Upper lobe of right lung (tissue), 1 donor: Measurements from ENCODE around the gene CYP2S1. TPM values are rescaled to one million over a fixed set of nuclear protein-coding genes. Genes with fewer than 3 reads are reported as not detected.
A peak's percentile ranks its signal among the peaks of the same experiment; 100 is the strongest.

ENCODE experiments used
- ATAC-seq: fragments of 200-7000 bp; cut with Tn5 transposase; one replicate; pipeline ENCODE4 v1.9.1; 2020; ENCODE audit warnings: mild to moderate bottlenecking, moderate library complexity
- DNase-seq: peaks from one replicate; pipeline ENCODE4 v3.0.0-alpha.2; 2020
- H3K27ac ChIP-seq: fragments of 200-600 bp; one replicate; pipeline ENCODE4 v1.8.0; 2022
- H3K27me3 ChIP-seq: fragments of 200-600 bp; one replicate; pipeline ENCODE4 v1.8.0; 2022; ENCODE audit warnings: mild to moderate bottlenecking
- H3K36me3 ChIP-seq: fragments of 200-600 bp; one replicate; pipeline ENCODE4 v1.8.0; 2022
- H3K4me1 ChIP-seq: fragments of 200-600 bp; one replicate; pipeline ENCODE4 v1.8.0; 2022
- H3K4me3 ChIP-seq: fragments of 200-600 bp; one replicate; pipeline ENCODE4 v1.8.0; 2022; ENCODE audit warnings: mild to moderate bottlenecking
- H3K9me3 ChIP-seq: fragments of 200-600 bp; one replicate; pipeline ENCODE4 v1.8.0; 2022
- intact Hi-C: fragments of 100-400 bp; cut with DNase I; formaldehyde crosslinking; loops from one replicate; pipeline ENCODE4 v1.11.0; 2022
- total RNA-seq: library from RNA; stranded (reverse); fragmentation: NEBNext Ultra II Directional; extraction: Animal tissue kit (Norgen Biotek cat#: 25700); gene quantifications from one replicate; pipeline ENCODE4 v1.2.1, GENCODE V29; 2021
- TF ChIP-seq, protein P1 (sequence below): fragments of 200-600 bp; IDR thresholded peaks from one replicate; pipeline ENCODE4 v1.8.0; 2022; ENCODE audit warnings: antibody characterized with exemption
- donor health status: DM: no; HTN: yes; CAD: no; lungs with severe emphysema.

Gene CYP2S1
- total RNA-seq, 1 donor from 2014 or later, result 11.1 TPM

DNA sequence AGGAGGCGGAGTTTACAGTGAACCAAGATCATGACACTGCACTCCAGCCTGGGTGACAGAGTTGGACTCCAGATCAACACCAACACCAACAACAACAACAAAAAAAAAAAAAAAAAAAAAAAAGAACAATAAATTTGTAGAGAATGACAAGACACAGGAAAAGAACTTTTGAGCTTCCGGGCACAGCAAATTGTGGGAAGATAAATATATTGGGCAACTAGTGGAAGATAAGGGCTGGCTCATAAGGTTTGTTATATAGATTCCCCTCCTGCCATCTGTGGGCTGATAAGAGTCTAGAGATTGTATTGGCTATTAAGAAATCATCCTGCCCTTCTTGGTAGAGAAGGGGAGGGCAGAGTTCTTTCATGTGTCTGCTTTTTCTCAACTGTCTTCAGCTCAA is 33.1 kb upstream of the CYP2S1 start:
- H3K27ac ChIP-seq, result no peak overlapping the region
- no peaks in the 10 kb centered on the region for H3K27me3 ChIP-seq
- ATAC-seq, result no peak
- TF ChIP-seq, protein P1, sequence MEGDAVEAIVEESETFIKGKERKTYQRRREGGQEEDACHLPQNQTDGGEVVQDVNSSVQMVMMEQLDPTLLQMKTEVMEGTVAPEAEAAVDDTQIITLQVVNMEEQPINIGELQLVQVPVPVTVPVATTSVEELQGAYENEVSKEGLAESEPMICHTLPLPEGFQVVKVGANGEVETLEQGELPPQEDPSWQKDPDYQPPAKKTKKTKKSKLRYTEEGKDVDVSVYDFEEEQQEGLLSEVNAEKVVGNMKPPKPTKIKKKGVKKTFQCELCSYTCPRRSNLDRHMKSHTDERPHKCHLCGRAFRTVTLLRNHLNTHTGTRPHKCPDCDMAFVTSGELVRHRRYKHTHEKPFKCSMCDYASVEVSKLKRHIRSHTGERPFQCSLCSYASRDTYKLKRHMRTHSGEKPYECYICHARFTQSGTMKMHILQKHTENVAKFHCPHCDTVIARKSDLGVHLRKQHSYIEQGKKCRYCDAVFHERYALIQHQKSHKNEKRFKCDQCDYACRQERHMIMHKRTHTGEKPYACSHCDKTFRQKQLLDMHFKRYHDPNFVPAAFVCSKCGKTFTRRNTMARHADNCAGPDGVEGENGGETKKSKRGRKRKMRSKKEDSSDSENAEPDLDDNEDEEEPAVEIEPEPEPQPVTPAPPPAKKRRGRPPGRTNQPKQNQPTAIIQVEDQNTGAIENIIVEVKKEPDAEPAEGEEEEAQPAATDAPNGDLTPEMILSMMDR, result no peak
- intact Hi-C loops, result no loop called here
- no peaks in the 10 kb centered on the region for H3K36me3 ChIP-seq
- H3K9me3 ChIP-seq, result no peaks in the 10 kb centered on the region
- no peaks in the 10 kb centered on the region for H3K4me1 ChIP-seq
- DNase-seq, result no peak
- no peak overlapping the region for H3K4me3 ChIP-seq

DNA sequence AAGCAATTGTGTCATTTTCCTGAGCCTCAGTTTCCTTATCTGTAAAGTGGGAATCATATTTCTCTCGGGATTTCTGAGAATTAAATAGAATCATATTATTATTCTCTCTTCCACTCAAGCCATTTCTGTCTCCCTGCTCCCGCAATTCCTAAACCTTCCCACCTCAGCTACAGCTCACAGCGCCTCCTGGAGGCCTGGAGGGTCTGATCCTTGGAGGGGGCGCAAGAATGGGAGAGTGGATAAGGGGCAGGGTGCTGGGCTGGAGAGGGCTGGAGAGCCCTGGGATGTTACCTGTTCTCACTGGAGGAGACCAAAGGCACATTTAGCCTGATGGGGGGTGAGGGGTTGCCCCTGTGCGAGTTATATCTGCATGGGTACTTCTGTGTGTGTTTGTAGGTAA is 31.1 kb upstream of the CYP2S1 start:
- no peaks in the 10 kb centered on the region for H3K4me1 ChIP-seq
- H3K27me3 ChIP-seq, result no peaks in the 10 kb centered on the region
- no peak for DNase-seq
- no peak for ATAC-seq
- no peak overlapping the region for H3K27ac ChIP-seq
- intact Hi-C loops, result no loop called here
- no peak overlapping the region for H3K4me3 ChIP-seq
- TF ChIP-seq, protein P1, result no peak
- no peaks in the 10 kb centered on the region for H3K9me3 ChIP-seq
- H3K36me3 ChIP-seq, result no peaks in the 10 kb centered on the region

DNA sequence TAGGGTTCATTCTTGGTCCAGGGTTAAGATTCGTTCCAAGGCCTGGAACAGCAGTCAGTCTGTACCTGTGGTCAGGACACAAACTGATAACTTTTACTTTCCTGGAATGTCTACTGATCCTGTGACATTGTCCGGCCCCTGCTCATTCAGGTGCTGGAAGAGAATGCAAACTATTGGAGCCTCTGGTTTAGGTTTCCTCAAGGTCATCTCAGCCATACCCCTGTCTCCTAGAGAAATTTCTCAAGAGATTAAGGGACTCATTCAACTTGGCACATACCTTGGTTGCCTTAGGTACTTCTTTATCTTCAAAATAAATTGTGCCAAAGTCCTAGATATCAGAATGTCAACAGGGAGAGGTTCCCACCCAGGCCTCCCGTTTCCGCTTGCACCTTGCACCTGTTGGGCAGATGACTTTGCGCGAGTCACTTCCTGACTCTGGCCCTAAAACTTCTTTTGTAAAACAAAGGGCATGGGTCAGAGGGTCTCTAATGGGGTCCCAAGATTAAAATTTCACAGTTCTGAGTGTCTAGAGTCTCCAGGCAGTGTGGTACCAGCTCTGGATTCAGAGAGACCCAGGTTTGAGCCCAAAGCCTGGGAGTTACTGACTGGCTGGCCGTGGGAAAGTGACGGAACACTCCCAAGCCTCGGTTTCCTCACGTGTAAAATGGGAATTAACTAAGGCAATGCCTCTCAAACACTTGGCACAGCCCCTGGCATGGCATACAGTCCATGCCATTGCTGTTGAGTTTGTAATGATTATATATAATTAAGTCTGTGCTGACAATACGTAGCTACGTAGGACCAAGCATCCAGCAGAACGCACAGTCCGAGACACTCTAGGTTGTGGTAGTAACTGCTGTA is 25.8 kb upstream of the CYP2S1 start:
- intact Hi-C loops, result no loop called here
- DNase-seq (no peak), ATAC-seq (no peak)
- Histone ChIP-seq H3K36me3 (no peaks in the 10 kb centered on the region), H3K27ac (no peak overlapping the region), H3K9me3 (no peaks in the 10 kb centered on the region), H3K4me3 (no peak overlapping the region), H3K27me3 (no peaks in the 10 kb centered on the region), H3K4me1 (no peaks in the 10 kb centered on the region)
- TF ChIP-seq, protein P1, result no peak

DNA sequence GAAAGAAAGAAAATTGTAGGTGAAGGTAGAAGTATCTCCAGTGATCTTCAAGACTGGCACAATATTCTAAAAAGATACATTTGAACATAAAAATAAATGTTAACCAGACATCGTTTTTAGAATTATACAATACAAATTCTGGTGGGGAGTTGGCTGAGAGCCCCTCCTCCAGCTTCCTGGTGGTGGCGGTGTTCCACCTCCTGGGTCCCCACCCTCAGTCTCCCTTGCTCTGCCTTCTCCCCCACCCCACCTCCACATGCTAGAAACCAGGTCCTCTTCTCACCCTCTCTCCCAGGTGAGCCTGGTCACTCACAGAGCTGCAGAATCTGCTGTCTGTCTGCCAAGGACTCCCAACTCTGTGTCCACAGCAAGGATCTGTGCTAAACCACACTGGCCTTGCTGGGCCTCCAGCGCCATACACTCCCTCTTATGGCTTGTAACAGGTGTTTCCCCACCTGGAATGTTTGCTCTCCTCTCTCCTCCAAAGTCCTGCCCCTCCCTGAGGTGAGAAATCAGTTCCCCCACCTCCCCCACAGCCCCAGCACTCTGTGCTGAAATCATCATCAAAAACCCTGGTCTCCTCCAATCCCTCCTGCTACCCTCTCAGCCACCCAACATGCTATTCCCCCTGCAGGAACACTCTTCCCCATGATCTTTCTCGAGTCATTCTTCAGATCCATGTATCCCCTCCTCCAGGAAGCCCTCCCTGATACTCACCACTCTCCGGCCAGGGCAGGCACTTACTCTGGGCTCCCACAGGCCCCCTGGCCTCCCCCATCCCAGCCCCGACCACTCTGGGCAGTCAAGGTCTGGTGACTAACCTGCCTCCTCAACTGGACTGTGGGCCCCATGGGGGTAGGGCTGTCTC is 20.5 kb upstream of the CYP2S1 start:
- H3K4me1 ChIP-seq, result peaks cover 11% of the 10 kb centered on the region
- ATAC-seq (peak; percentile 78), DNase-seq (peak; percentile 69)
- no peaks in the 10 kb centered on the region for H3K9me3 ChIP-seq
- peak overlapping the region; percentile 17 for H3K27ac ChIP-seq
- TF ChIP-seq, protein P1, result no peak
- intact Hi-C loops, result no loop called here
- no peaks in the 10 kb centered on the region for H3K36me3 ChIP-seq
- no peak overlapping the region for H3K4me3 ChIP-seq
- H3K27me3 ChIP-seq, result no peaks in the 10 kb centered on the region

DNA sequence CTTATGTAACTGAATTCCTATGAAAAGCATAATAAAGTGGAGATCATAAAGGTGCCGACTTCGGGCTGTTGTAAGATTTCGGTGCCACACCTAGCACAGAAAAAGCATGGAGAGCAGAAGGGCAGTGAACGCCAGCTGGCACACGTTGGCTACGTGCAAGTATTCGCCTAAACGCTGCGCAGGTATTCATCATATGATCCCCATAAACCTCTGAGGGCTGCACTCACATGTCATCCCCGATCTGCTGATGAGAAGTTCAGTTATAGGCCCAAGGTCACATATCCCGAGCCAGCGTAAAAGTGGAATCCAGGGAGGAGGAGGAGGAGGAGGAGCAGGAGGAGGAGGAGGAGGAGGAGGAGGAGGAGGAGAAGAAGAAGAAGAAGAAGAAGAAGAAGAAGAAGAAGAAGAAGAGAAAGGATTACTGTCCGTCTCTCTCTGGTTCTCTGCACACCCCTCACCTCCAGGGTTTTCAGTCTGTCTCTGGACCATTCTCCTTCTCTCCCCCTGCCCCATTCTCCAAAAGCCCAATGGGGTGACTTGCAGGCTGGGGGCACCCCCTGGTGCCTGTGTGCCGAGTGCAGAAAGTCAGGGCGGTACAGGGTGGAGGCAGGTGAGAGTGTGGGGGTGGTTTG is 18.6 kb upstream of the CYP2S1 start:
- ATAC-seq, result no peak
- TF ChIP-seq, protein P1, result no peak
- Histone ChIP-seq H3K9me3 (no peaks in the 10 kb centered on the region), H3K36me3 (no peaks in the 10 kb centered on the region), H3K27me3 (no peaks in the 10 kb centered on the region), H3K4me3 (no peak overlapping the region), H3K27ac (peak overlapping the region; percentile 75), H3K4me1 (peaks cover 11% of the 10 kb centered on the region)
- no peak for DNase-seq
- intact Hi-C loops, result no loop called here
